Measurements from ENCODE around the gene TROAP.
"Not testable (repeated sequence)": the region's sequence is repeated elsewhere in the genome, so short reads cannot be mapped to it uniquely, and the experiment has no call there.

Gene TROAP, protein sequence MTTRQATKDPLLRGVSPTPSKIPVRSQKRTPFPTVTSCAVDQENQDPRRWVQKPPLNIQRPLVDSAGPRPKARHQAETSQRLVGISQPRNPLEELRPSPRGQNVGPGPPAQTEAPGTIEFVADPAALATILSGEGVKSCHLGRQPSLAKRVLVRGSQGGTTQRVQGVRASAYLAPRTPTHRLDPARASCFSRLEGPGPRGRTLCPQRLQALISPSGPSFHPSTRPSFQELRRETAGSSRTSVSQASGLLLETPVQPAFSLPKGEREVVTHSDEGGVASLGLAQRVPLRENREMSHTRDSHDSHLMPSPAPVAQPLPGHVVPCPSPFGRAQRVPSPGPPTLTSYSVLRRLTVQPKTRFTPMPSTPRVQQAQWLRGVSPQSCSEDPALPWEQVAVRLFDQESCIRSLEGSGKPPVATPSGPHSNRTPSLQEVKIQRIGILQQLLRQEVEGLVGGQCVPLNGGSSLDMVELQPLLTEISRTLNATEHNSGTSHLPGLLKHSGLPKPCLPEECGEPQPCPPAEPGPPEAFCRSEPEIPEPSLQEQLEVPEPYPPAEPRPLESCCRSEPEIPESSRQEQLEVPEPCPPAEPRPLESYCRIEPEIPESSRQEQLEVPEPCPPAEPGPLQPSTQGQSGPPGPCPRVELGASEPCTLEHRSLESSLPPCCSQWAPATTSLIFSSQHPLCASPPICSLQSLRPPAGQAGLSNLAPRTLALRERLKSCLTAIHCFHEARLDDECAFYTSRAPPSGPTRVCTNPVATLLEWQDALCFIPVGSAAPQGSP
- total RNA-seq, result 0 to 2.8 (median 1.4) reads per million in 9 experiments

DNA sequence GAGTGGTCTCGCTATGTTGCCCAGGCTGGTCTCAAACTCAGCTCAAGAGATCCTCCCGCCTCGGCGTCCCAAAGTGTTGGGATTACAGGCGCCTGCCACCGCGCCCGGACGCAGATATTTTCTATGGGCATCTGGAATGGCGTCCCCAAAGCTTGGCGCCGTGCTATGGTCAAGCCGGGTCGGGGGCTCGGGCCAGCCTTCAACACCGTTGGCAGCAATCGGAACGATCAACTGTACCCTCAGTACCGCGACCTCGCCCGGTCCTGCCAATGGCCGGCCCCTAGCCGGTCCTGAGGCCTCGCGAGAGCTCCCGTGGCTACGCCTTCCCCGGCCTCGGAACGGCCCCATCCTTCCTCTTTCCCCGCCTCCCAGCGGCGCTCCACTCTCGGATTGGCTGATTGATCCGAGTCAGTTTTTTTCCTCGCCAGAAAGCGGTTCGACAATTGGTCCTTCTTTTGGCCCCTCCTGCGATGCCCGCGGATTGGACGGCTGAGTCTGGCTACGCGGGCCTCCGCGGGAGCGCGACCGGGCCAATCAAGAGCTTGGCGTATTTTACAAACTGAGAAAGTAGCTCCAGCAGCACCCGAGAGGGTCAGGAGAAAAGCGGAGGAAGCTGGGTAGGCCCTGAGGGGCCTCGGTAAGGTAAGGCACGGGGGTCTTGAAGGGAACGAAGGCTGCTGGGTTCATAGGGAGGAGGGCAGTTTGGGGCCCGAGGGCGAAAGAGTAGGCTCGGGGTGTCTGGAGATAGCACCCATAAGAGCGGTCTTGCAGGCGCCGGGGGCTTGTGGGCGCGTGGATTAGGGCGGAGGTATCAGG, at the start of gene TROAP:
TROAP (plus strand) TSS at position 548 of the 816 bp plus-strand sequence. CDS start 354 bp downstream, outside the sequence.
- ATAC-seq (replicated peaks) (peak; percentile 96), DNase-seq (peak; percentile 96 to 97 (median 96))
- peak within 1 kb of the TSS in 1 of 2 donors; percentile 55 for H3K27ac Mint-ChIP-seq
- H3K4me3 Mint-ChIP-seq, result peak within 1 kb of the TSS; percentile 87 to 92
- H3K4me1 Mint-ChIP-seq (ENCODE audit: low read depth in 2 of 2), result peaks cover 11 to 12% of the 10 kb centered on the region in 2 donors
- no peaks in the 10 kb centered on the region for H3K27me3 Mint-ChIP-seq
- no peaks in the 10 kb centered on the region for H3K9me3 Mint-ChIP-seq
- H3K36me3 Mint-ChIP-seq (ENCODE audit: insufficient read depth), result peaks cover 12% of the 10 kb centered on the region

- no peaks in the 10 kb centered on the region for H3K27me3 Mint-ChIP-seq
- no peak overlapping the region for H3K27ac Mint-ChIP-seq
- ATAC-seq (replicated peaks), result no peak
- no peak for DNase-seq
- H3K9me3 Mint-ChIP-seq, result no peaks in the 10 kb centered on the region
- H3K4me1 Mint-ChIP-seq (ENCODE audit: low read depth in 2 of 2), result no peaks in the 10 kb centered on the region
- H3K36me3 Mint-ChIP-seq (ENCODE audit: insufficient read depth), result peaks cover 36% of the 10 kb centered on the region
- no peak overlapping the region for H3K4me3 Mint-ChIP-seq
These were observed 49.2 kb upstream of the TROAP start for GRCh38 chr12:49273726-49274395.

DNA sequence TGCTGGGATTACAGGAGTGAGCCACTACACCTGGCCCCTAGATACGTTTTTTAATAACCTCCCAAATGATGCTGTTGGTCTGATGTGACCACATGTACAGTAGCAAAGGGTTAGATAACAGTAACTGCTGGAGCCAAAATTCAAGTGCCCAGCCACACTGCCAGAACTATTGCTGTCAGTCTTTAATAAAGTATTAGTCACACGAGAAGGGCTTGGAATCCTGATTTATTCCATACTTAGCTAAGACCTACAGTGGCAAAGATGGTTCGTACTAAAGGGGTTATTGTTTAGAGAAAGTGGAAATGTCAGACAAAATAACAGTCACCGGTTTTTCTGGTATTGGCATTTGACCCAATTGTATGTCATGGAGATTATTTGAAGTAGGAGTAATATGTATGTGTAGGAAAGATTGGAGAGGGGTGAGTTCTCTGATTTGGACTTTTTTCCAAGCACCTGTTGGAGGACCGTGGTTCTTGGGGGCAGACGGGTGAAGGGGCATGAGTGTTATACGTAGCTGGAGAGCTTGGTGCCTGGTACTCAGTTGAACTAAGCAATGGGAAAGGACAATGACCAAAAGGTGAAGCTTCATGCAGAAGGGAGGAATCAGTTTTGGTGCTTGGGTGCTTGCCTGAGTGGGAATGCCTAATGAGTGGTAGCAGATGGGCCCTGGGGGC, 48.5 kb upstream of the TROAP start:
- no peaks in the 10 kb centered on the region for H3K4me1 Mint-ChIP-seq (ENCODE audit: low read depth in 2 of 2)
- ATAC-seq (replicated peaks), result no peak
- H3K27ac Mint-ChIP-seq, result no peak overlapping the region
- DNase-seq, result no peak
- peaks cover 30% of the 10 kb centered on the region for H3K36me3 Mint-ChIP-seq (ENCODE audit: insufficient read depth)
- peaks cover 0 to 6% of the 10 kb centered on the region in 2 donors for H3K27me3 Mint-ChIP-seq
- H3K9me3 Mint-ChIP-seq, result no peaks in the 10 kb centered on the region
- H3K4me3 Mint-ChIP-seq, result no peak overlapping the region

DNA sequence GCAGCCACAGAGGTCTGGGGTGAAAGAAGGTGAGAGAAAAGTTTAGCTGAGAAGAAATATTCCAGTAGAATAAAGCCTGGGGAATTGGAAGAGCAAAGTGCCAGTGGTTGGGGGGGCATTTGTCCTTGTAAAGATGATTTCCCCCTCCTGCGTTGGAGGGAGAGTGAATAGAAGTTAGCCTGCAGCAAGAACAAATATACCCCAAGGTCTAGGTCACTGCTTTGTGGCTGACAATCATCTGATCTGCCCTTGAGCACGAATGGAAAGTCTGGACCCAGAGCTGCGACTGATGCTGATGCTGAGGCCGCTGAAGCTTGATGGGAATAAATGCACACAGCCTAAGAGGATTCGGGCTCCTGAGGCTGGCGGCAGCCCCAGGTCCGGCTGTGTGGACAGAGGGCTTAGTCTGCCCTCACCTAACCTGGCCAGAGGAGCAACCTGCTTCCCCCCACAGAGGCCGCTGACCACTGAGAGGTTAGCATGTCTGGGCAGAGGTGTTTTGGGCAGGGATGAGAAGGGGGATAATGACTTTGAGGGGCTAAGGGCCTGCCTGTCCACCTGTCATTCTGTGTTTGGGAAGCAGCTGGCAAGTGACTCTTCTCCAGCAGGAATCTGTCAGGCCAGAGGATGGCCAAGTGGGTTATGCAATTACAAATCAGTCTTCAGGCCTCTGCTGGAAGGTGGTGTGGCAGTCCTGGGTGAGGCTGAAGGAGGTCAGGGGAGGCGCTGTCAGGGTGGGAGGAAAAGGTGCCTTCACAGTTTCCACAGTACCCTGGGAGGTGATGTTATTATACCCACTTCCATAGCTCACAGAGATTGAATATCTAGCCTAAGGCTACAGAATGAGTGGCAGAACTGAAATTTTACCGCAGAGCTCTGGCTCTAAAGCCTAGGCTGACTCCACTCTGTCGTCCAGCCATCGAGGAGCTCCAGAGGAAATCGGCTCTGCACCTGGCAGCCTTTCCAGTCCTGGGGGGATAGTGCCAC, 46.5 kb upstream of the TROAP start:
- Mint-ChIP-seq H3K4me1 (ENCODE audit: low read depth in 2 of 2) (no peaks in the 10 kb centered on the region), H3K27ac (no peak overlapping the region), H3K9me3 (no peaks in the 10 kb centered on the region), H3K4me3 (no peak overlapping the region), H3K27me3 (peaks cover 8 to 11% of the 10 kb centered on the region in 2 donors), H3K36me3 (ENCODE audit: insufficient read depth) (peaks cover 23% of the 10 kb centered on the region)
- ATAC-seq (replicated peaks), result no peak
- DNase-seq, result no peak

GRCh38 chr12:49277466-49277865, 45.6 kb upstream of the TROAP start:
- no peak overlapping the region for H3K27ac Mint-ChIP-seq
- DNase-seq (no peak), ATAC-seq (replicated peaks) (no peak)
- H3K36me3 Mint-ChIP-seq (ENCODE audit: insufficient read depth), result peaks cover 16% of the 10 kb centered on the region
- H3K4me1 Mint-ChIP-seq (ENCODE audit: low read depth in 2 of 2), result no peaks in the 10 kb centered on the region
- no peak overlapping the region for H3K4me3 Mint-ChIP-seq
- no peaks in the 10 kb centered on the region for H3K9me3 Mint-ChIP-seq
- peaks cover 8 to 19% of the 10 kb centered on the region in 2 donors for H3K27me3 Mint-ChIP-seq

DNA sequence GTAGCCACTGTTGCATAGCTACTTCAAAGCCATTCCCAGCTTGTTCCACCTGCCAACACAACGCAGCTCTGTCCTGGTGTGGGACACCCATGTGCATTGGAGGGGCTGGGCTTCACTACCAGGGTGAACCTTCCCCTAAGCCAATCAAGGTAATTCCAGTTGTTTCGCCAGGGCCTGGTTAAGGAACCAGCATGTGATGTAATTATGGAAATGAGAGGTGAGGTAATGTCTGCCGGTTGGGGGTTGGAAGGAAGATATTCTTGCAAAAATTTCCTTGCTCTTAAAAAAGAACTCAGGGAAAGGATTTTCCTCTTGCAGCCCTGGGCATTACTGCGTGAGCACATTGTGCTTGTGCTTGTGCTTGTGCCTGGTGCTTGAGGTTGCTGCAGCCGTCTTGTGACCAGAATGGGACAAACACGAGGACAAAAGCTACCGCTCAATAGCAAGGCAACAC, 43.3 kb upstream of the TROAP start:
- Mint-ChIP-seq H3K27ac (no peak overlapping the region), H3K9me3 (no peaks in the 10 kb centered on the region), H3K36me3 (ENCODE audit: insufficient read depth) (peaks cover 3% of the 10 kb centered on the region), H3K27me3 (peaks cover 10 to 34% of the 10 kb centered on the region in 2 donors), H3K4me1 (ENCODE audit: low read depth in 2 of 2) (no peaks in the 10 kb centered on the region), H3K4me3 (no peak overlapping the region)
- DNase-seq (no peak), ATAC-seq (replicated peaks) (no peak)

- H3K27me3 Mint-ChIP-seq, result peaks cover 13 to 40% of the 10 kb centered on the region in 2 donors
- not testable (repeated sequence) for H3K27ac Mint-ChIP-seq; ATAC-seq (replicated peaks); DNase-seq; H3K4me1 Mint-ChIP-seq (ENCODE audit: low read depth in 2 of 2); H3K36me3 Mint-ChIP-seq (ENCODE audit: insufficient read depth); H3K4me3 Mint-ChIP-seq; H3K9me3 Mint-ChIP-seq
These were observed 42.5 kb upstream of the TROAP start for GRCh38 chr12:49280545-49280944.

DNA sequence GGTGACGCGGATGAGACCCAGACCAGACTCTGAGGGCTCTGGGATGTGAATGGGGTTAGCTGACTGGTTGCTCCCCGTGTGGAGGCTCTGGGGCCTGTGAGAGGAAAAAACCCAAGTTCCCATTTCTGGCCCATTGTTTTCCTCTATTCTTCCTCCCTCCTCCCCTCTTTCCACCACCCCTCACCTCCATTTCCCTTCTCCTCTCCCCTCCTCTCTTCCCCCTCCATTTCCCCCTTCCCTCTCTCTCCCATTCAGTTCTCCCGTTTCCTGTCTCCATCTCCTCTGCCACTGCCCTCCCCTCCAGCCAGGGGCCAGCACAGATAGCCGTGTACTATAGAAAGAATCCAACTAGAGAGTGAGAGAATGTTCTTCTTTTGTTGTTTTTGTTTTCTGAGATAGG, 40.8 kb upstream of the TROAP start:
- DNase-seq, result no peak
- H3K27me3 Mint-ChIP-seq, result peaks cover 24 to 57% of the 10 kb centered on the region in 2 donors
- H3K4me3 Mint-ChIP-seq, result no peak overlapping the region
- no peaks in the 10 kb centered on the region for H3K9me3 Mint-ChIP-seq
- ATAC-seq (replicated peaks), result no peak
- no peaks in the 10 kb centered on the region for H3K4me1 Mint-ChIP-seq (ENCODE audit: low read depth in 2 of 2)
- H3K27ac Mint-ChIP-seq, result no peak overlapping the region
- H3K36me3 Mint-ChIP-seq (ENCODE audit: insufficient read depth), result peaks cover 3% of the 10 kb centered on the region

DNA sequence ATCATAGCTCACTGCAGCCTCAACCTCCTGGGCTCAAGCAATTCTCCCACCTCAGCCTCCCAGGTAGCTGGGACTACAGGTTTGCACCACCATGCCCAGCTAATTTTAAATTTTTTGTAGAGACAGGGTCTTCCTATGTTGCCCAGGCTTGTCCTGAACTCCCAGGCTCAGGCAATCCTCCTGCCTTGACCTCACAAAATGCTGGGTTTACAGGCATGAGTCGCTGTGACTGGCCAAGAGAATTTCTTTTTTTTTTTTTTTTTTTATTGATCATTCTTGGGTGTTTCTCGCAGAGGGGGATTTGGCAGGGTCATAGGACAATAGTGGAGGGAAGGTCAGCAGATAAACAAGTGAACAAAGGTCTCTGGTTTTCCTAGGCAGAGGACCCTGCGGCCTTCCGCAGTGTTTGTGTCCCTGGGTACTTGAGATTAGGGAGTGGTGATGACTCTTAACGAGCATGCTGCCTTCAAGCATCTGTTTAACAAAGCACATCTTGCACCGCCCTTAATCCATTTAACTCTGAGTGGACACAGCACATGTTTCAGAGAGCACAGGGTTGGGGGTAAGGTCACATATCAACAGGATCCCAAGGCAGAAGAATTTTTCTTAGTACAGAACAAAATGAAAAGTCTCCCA, 40.2 kb upstream of the TROAP start:
- ATAC-seq (replicated peaks); DNase-seq; H3K4me3 Mint-ChIP-seq; H3K36me3 Mint-ChIP-seq (ENCODE audit: insufficient read depth); H3K4me1 Mint-ChIP-seq (ENCODE audit: low read depth in 2 of 2); H3K27ac Mint-ChIP-seq; H3K9me3 Mint-ChIP-seq: not testable (repeated sequence)
- peaks cover 29 to 62% of the 10 kb centered on the region in 2 donors for H3K27me3 Mint-ChIP-seq

- no peak overlapping the region for H3K4me3 Mint-ChIP-seq
- no peaks in the 10 kb centered on the region for H3K9me3 Mint-ChIP-seq
- no peak overlapping the region for H3K27ac Mint-ChIP-seq
- no peak for ATAC-seq (replicated peaks)
- no peak for DNase-seq
- H3K27me3 Mint-ChIP-seq, result peaks cover 37 to 72% of the 10 kb centered on the region in 2 donors
- peaks cover 0 to 2% of the 10 kb centered on the region in 2 donors for H3K4me1 Mint-ChIP-seq (ENCODE audit: low read depth in 2 of 2)
- H3K36me3 Mint-ChIP-seq (ENCODE audit: insufficient read depth), result peaks cover 3% of the 10 kb centered on the region
These were observed 39.3 kb upstream of the TROAP start for GRCh38 chr12:49283541-49284429.
